Measurements from ENCODE around the gene MAN2B2.
"Not testable (repeated sequence)": the region's sequence is repeated elsewhere in the genome, so short reads cannot be mapped to it uniquely, and the experiment has no call there.

MAN2B2 gene

GRCh38 chr4:6665320-6665654, 90.3 kb downstream of the MAN2B2 start:
- in situ Hi-C loops (cut with MboI; ENCODE audit: low sequenced_read_pairs) = no loop called here

- in situ Hi-C loops (cut with MboI; ENCODE audit: low sequenced_read_pairs) = no loop called here
Measured at GRCh38 chr4:6668391-6668790, 93.4 kb downstream of the MAN2B2 start.

GRCh38 chr4:6671648-6672047, 96.7 kb downstream of the MAN2B2 start:
- in situ Hi-C loops (cut with MboI; ENCODE audit: low sequenced_read_pairs) = no loop called here

GRCh38 chr4:6672131-6672530, 97.1 kb downstream of the MAN2B2 start:
- in situ Hi-C loops (cut with MboI; ENCODE audit: low sequenced_read_pairs) = no loop called here

- in situ Hi-C loops (cut with MboI; ENCODE audit: low sequenced_read_pairs) = not testable (repeated sequence)
Measured at GRCh38 chr4:6672541-6673190, 97.7 kb downstream of the MAN2B2 start.

Data from HL-60/S4 treated with phorbol 12-myristate 13-acetate at 8.2 ng/mL for 4 days and 3 days (cell line).